KG1 (cell line): ENCODE measurements around the gene ITPR1.
"Not testable (repeated sequence)": the region's sequence is repeated elsewhere in the genome, so short reads cannot be mapped to it uniquely, and the experiment has no call there.

Experiments
- DNase-seq: peaks from one replicate; lab custom pipeline; 2025; lab: John Stamatoyannopoulos, UW

ITPR1 gene

GRCh38 chr3:4596612-4597011, 103.5 kb downstream of the ITPR1 start:
- no peak for DNase-seq

GRCh38 chr3:4597208-4597985, 104.2 kb downstream of the ITPR1 start:
- no peak for DNase-seq

- not testable (repeated sequence) for DNase-seq
Measured at GRCh38 chr3:4598232-4598631, 105.1 kb downstream of the ITPR1 start.

- no peak for DNase-seq
Measured at GRCh38 chr3:4599612-4600011, 106.5 kb downstream of the ITPR1 start.

- no peak for DNase-seq
Measured at GRCh38 chr3:4600493-4600892, 107.3 kb downstream of the ITPR1 start.

- DNase-seq: no peak
Measured at GRCh38 chr3:4601892-4602291, 108.7 kb downstream of the ITPR1 start.

- no peak for DNase-seq
Measured at GRCh38 chr3:4604693-4605092, 111.5 kb downstream of the ITPR1 start.

GRCh38 chr3:4606911-4607310, 113.8 kb downstream of the ITPR1 start:
- DNase-seq: no peak

- no peak for DNase-seq
Measured at GRCh38 chr3:4613366-4613765, 120.2 kb downstream of the ITPR1 start.

- no peak for DNase-seq
Measured at GRCh38 chr3:4614070-4614469, 120.9 kb downstream of the ITPR1 start.

GRCh38 chr3:4614927-4615326, 121.8 kb downstream of the ITPR1 start:
- no peak for DNase-seq

GRCh38 chr3:4615750-4616149, 122.6 kb downstream of the ITPR1 start:
- DNase-seq: no peak

- no peak for DNase-seq
Measured at GRCh38 chr3:4623421-4623999, 130.4 kb downstream of the ITPR1 start.

- DNase-seq: no peak
Measured at GRCh38 chr3:4627651-4628375, 134.7 kb downstream of the ITPR1 start.

GRCh38 chr3:4629095-4630007, 136.2 kb downstream of the ITPR1 start:
- no peak for DNase-seq

GRCh38 chr3:4633078-4634004, 140.2 kb downstream of the ITPR1 start:
- peak; percentile 42 for DNase-seq

- no peak for DNase-seq
Measured at GRCh38 chr3:4634894-4635293, 141.7 kb downstream of the ITPR1 start.

GRCh38 chr3:4637265-4637664, 144.1 kb downstream of the ITPR1 start:
- DNase-seq: no peak

- DNase-seq: no peak
Measured at GRCh38 chr3:4641863-4642563, 148.9 kb downstream of the ITPR1 start.

- DNase-seq: no peak
Measured at GRCh38 chr3:4642611-4643010, 149.5 kb downstream of the ITPR1 start.
